HFFc6 (cell line): ENCODE results near the gene WDR7. TPM values are rescaled to one million over a fixed set of nuclear protein-coding genes. Genes with fewer than 3 reads are reported as not detected.
A peak's percentile ranks its signal among the peaks of the same experiment; 100 is the strongest.

ENCODE experiments used
- DNase-seq: peaks from one replicate; pipeline ENCODE4 v3.0.0-alpha.2; 2018
- H3K27ac Mint-ChIP-seq: 2 replicates; pipeline ENCODE4 v1.8.0; 2020; ENCODE audit warnings: mild to moderate bottlenecking, mixed read lengths
- H3K27me3 Mint-ChIP-seq: 2 replicates; pipeline ENCODE4 v1.8.0; 2021; ENCODE audit warnings: mild to moderate bottlenecking, moderate library complexity, mixed read lengths; ENCODE audit not compliant: insufficient read depth
- H3K36me3 Mint-ChIP-seq: 2 replicates; pipeline ENCODE4 v1.8.0; 2021; ENCODE audit warnings: low read depth, mixed read lengths
- H3K4me1 Mint-ChIP-seq: 2 replicates; pipeline ENCODE4 v1.8.0; 2020; ENCODE audit warnings: low read depth, mixed read lengths
- H3K4me3 Mint-ChIP-seq: 2 replicates; pipeline ENCODE4 v1.8.0; 2020; ENCODE audit warnings: mild to moderate bottlenecking, moderate library complexity, mixed read lengths
- H3K9me3 Mint-ChIP-seq: 2 replicates; pipeline ENCODE4 v1.8.0; 2020; ENCODE audit warnings: mild to moderate bottlenecking, mixed read lengths
- total RNA-seq, 6 experiments: library from RNA; stranded (reverse); fragmentation: NEBNext Ultra II Directional; extraction: Animal tissue kit (Norgen Biotek cat#: 25700); gene quantifications; 2 replicates in 1 of 6; 3 replicates in 5 of 6; pipeline ENCODE4 v1.2.3, GENCODE V29; 2021
- TF ChIP-seq, protein P1 (sequence below): fragments of 200-600 bp; sonication (generic); IDR thresholded peaks from 2 replicates; pipeline ENCODE4 v1.5.0; 2021; ENCODE audit warnings: antibody characterized with exemption, mild to moderate bottlenecking

WDR7 gene
- total RNA-seq, 6 experiments from 2014 or later = 14.0 to 19.7 (median 16.6) TPM

DNA sequence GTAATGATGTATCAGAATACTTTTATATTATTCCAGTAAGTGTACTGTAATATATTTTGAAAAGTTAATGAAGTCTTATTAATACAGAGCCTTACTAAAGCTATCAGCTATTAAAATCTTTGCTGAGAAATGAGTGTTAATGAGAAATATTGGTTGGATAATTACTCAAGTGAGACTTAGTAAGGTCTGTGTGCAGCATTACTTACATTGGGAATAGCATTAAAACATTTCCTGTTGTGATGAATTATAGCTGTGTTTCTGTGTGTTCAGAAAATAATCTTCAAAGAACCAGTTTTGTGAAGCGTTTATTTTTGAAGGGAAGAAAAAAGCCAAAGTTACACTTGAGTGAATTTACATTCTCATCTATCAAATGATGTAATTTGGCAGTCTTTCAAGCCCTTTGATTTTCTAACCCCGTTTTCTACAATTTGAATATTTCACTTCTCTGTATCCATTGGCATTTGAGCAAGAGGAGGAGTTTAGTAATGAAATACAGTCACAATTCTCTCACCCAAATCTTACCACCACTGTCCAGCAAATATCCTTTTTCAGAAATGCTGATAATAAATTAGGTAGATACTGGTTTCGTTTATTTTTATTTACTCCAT, 372.2 kb downstream of the WDR7 start:
- H3K4me1 Mint-ChIP-seq = peaks cover 17% of the 10 kb centered on the region
- DNase-seq = no peak
- H3K27ac Mint-ChIP-seq = no peak overlapping the region
- H3K4me3 Mint-ChIP-seq = no peak overlapping the region
- TF ChIP-seq, protein P1, sequence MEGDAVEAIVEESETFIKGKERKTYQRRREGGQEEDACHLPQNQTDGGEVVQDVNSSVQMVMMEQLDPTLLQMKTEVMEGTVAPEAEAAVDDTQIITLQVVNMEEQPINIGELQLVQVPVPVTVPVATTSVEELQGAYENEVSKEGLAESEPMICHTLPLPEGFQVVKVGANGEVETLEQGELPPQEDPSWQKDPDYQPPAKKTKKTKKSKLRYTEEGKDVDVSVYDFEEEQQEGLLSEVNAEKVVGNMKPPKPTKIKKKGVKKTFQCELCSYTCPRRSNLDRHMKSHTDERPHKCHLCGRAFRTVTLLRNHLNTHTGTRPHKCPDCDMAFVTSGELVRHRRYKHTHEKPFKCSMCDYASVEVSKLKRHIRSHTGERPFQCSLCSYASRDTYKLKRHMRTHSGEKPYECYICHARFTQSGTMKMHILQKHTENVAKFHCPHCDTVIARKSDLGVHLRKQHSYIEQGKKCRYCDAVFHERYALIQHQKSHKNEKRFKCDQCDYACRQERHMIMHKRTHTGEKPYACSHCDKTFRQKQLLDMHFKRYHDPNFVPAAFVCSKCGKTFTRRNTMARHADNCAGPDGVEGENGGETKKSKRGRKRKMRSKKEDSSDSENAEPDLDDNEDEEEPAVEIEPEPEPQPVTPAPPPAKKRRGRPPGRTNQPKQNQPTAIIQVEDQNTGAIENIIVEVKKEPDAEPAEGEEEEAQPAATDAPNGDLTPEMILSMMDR = no peak
- H3K27me3 Mint-ChIP-seq = no peaks in the 10 kb centered on the region; the same call in 1 of the 2 replicates
- no peaks in the 10 kb centered on the region for H3K9me3 Mint-ChIP-seq
- H3K36me3 Mint-ChIP-seq = peaks cover 4% of the 10 kb centered on the region

DNA sequence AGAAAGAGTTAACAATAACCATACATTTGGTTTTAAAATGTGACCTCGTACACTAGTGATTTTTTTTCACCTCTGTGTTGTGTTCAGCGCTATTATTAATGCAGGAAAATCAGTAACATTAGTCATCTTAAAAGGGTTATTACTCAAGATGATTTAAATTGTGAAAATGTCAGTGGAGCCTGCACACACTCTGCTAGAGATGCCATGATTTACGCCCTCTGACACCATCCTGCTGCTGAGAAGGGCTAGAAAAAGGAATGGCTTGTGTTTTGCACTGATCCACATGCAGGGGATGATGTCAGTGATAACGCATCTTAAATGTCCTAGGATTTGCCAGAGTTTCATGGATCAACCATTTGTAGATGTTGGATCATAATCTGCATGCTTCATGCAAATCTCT, 374.4 kb downstream of the WDR7 start:
- Mint-ChIP-seq H3K27me3 (no peaks in the 10 kb centered on the region; the same call in 1 of the 2 replicates), H3K36me3 (peaks cover 4% of the 10 kb centered on the region), H3K27ac (no peak overlapping the region), H3K4me3 (no peak overlapping the region), H3K4me1 (peaks cover 17% of the 10 kb centered on the region), H3K9me3 (no peaks in the 10 kb centered on the region)
- no peak for DNase-seq
- TF ChIP-seq, protein P1 = no peak

DNA sequence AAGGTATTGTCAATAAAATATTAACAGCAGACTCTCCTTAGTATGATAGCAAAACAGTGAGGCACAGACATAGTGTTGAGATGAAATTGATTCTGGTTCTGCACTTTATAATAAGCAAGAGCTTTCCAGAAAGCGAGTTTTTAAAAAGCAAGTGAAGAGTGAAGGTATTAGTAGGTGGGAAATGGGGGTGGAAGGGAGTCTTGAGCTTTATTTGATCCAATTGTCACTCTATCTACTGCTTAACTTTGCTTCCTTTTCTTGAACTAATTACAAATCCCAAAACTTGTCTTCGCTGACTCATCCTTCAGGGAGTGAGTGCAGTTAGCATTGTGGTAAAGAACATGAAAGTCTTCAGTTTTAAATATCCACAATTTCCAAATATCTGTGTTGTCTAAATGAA, 375.2 kb downstream of the WDR7 start:
- DNase-seq = no peak
- Mint-ChIP-seq H3K27ac (peak overlapping the region; percentile 28), H3K9me3 (no peaks in the 10 kb centered on the region)

DNA sequence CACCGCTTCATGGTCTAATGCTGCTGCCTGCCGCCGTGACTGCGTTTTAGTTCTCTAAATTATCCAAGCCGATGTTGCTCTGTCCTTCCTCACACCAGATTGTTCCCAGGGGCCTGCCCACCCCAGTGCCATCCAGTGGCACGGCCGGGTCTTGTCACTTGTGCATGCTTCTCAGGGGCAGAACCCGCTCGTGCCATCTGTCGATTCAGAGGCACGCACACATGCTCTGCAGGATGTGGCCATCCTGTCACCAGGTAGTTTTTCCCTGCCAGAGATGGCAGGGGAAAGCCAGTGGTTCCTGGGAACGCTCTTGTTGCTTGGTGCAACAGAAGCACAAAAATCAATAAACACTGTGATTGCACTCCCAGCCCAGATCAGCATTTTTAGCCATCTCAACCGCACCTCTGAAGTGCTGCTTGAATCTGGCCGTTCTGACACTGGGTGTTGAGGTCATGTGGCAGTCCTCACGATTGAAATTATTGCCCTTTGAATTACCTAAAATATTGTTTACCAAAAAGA, 376.1 kb downstream of the WDR7 start:
- Mint-ChIP-seq H3K27me3 (no peaks in the 10 kb centered on the region; the same call in 1 of the 2 replicates), H3K27ac (no peak overlapping the region), H3K4me1 (peaks cover 17% of the 10 kb centered on the region), H3K4me3 (no peak overlapping the region), H3K9me3 (no peaks in the 10 kb centered on the region), H3K36me3 (peaks cover 4% of the 10 kb centered on the region)
- no peak for DNase-seq
- TF ChIP-seq, protein P1 = no peak

More for the DNA sequence above, 375.2 kb downstream of the WDR7 start:
- TF ChIP-seq, protein P1 = no peak
- Mint-ChIP-seq H3K4me1 (peaks cover 17% of the 10 kb centered on the region), H3K36me3 (peaks cover 4% of the 10 kb centered on the region), H3K27me3 (no peaks in the 10 kb centered on the region; the same call in 1 of the 2 replicates), H3K4me3 (no peak overlapping the region)

DNA sequence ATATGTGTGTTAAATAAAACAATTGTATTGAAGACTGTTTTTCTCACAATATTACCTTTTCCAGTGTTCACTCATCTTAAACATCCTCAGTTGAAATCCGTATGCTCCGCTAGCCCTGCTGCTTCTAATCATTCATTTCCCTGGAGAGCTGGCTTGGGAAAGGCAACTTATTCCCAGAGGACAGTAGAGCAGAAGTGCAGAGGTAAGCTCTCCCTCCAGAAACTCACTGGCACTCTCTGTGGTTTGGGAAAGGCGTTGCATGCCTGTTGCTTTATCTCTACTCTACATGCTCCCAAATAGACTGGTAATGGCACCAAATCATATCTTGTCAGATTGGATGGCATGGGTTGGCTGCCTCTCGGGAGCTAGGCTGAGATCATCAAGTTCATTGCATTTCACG, 378.6 kb downstream of the WDR7 start:
- Mint-ChIP-seq H3K4me1 (peaks cover 17% of the 10 kb centered on the region), H3K9me3 (no peaks in the 10 kb centered on the region), H3K4me3 (no peak overlapping the region), H3K36me3 (peaks cover 4% of the 10 kb centered on the region; the same call in 1 of the 2 replicates), H3K27ac (no peak overlapping the region), H3K27me3 (no peaks in the 10 kb centered on the region; the same call in 1 of the 2 replicates)
- TF ChIP-seq, protein P1 = peak; percentile 29; the same call in 1 of the 2 replicates
- DNase-seq = no peak
